Lower leg skin (tissue), 4 donors: ENCODE results near the gene RNF13. TPM values are rescaled to one million over a fixed set of nuclear protein-coding genes. Genes with fewer than 3 reads are reported as not detected.

Experiments used
- DNase-seq, 2 donors: peaks; one replicate each; pipeline ENCODE4 v3.0.0-alpha.2; 2019; ENCODE audit warnings: low spot score in 2 of 2
- H3K4me3 ChIP-seq: fragments of 200-600 bp; sonication (generic); 2 replicates; pipeline ENCODE4 v1.5.1; 2017; ENCODE audit warnings: mild to moderate bottlenecking, low read depth; ENCODE audit not compliant: poor library complexity, severe bottlenecking
- POLR2A ChIP-seq, 2 donors: fragments of 450-650 bp; IDR thresholded peaks; one replicate each; pipeline ENCODE4 v1.6.1; 2016 to 2017; ENCODE audit warnings: antibody characterized with exemption in 2 of 2, mild to moderate bottlenecking in 1 of 2, moderate library complexity in 1 of 2
- WGBS, 2 donors: methylation state at CpG; one replicate each; pipeline ENCODE4 v1.1.5; 2018; 5-methylcytosine and 5-hydroxymethylcytosine counted together
- intact Hi-C: fragments of 100-400 bp; cut with DNase I; formaldehyde crosslinking; loops from one replicate; pipeline ENCODE4 v1.15.0; 2023; ENCODE audit warnings: low total_unique reads
- total RNA-seq, 4 donors: library from RNA; depleted of rRNA; stranded (reverse); fragments of >200 nt; gene quantifications; one replicate each; pipeline ENCODE4 v1.1.0, GENCODE V29; 2016
- TF ChIP-seq, protein P1 (sequence below), 3 donors: fragments of 450-650 bp; IDR thresholded peaks; one replicate each; pipeline ENCODE4 v1.5.1; 2016; ENCODE audit warnings: antibody characterized with exemption in 3 of 3, mild to moderate bottlenecking in 3 of 3, moderate library complexity in 2 of 3

The RNF13 gene
- total RNA-seq, 4 donors from 2014 or later: 53.1 to 101 (median 86.5) TPM

GRCh38 chr3:149900322-149900721 is 87.3 kb downstream of the RNF13 start:
- no peak overlapping the region for H3K4me3 ChIP-seq
- TF ChIP-seq, protein P1, sequence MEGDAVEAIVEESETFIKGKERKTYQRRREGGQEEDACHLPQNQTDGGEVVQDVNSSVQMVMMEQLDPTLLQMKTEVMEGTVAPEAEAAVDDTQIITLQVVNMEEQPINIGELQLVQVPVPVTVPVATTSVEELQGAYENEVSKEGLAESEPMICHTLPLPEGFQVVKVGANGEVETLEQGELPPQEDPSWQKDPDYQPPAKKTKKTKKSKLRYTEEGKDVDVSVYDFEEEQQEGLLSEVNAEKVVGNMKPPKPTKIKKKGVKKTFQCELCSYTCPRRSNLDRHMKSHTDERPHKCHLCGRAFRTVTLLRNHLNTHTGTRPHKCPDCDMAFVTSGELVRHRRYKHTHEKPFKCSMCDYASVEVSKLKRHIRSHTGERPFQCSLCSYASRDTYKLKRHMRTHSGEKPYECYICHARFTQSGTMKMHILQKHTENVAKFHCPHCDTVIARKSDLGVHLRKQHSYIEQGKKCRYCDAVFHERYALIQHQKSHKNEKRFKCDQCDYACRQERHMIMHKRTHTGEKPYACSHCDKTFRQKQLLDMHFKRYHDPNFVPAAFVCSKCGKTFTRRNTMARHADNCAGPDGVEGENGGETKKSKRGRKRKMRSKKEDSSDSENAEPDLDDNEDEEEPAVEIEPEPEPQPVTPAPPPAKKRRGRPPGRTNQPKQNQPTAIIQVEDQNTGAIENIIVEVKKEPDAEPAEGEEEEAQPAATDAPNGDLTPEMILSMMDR (IDR thresholded peaks at IDR 0.05): no peak
- TF ChIP-seq POLR2A (IDR thresholded peaks at IDR 0.05): no peak
- intact Hi-C loops: no loop called here
- DNase-seq: no peak

DNA sequence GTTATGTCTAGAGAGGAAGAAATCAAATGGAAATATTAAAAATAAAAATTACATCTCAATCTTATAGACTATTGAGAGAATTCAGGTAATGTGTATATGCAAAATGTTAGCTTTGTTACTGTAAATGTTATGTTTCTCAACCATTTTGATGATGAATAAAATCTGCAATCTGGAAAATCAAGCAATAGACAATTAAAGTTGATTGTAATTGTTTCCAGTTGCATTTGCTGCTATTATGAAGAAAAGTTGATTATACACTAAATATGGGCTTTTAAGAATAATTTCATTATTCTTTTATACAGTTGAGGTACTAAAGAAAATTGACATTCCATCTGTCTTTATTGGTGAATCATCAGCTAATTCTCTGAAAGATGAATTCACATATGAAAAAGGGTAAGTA is 88.8 kb downstream of the RNF13 start:
- TF ChIP-seq, protein P1 (IDR thresholded peaks at IDR 0.05): no peak
- TF ChIP-seq POLR2A (IDR thresholded peaks at IDR 0.05): no peak
- no peak overlapping the region for H3K4me3 ChIP-seq
- no peak for DNase-seq
- intact Hi-C loops: no loop called here

- intact Hi-C loops: no loop called here
- WGBS, 2 donors: 78 to 86% methylated on average over 3 of the region's 3 CpGs
- no peak overlapping the region for H3K4me3 ChIP-seq
- TF ChIP-seq, protein P1 (IDR thresholded peaks at IDR 0.05): no peak
- TF ChIP-seq POLR2A (IDR thresholded peaks at IDR 0.05): no peak
- DNase-seq: no peak
Measured at GRCh38 chr3:149902498-149903139, 89.6 kb downstream of the RNF13 start.

GRCh38 chr3:149906036-149906435 is 93.0 kb downstream of the RNF13 start:
- no peak for DNase-seq
- TF ChIP-seq POLR2A (IDR thresholded peaks at IDR 0.05): no peak
- intact Hi-C loops: no loop called here

DNA sequence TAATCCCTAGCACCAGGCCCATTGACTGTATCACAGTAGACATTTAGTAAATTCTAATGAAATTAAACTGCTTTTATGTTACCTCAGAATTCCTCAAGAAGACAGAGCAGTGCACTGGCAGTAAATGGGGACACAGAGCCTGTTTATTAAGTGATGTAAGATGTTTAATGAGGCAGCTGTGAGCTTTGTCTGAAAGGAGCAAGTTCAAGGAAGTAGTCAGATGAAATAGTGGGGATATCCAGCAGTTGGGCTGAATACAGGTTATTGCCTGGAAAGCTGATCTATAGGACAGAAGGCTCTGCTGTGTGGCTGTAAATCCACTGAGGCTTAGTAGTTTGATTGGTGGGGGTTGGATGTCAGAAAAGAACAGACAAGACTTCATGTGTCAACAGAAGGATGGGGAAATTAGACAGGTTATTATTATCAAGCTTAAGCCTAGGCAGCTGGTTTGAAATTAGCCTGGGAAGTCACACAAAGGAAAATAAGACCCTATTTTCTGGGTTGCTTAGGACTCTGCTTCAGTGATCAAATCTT is 95.5 kb downstream of the RNF13 start:
- TF ChIP-seq, protein P1 (IDR thresholded peaks at IDR 0.05): no peak
- no peak for TF ChIP-seq POLR2A (IDR thresholded peaks at IDR 0.05)
- H3K4me3 ChIP-seq: no peak overlapping the region
- DNase-seq: no peak
- intact Hi-C loops: no loop called here

More at GRCh38 chr3:149906036-149906435, 93.0 kb downstream of the RNF13 start:
- no peak overlapping the region for H3K4me3 ChIP-seq

DNA sequence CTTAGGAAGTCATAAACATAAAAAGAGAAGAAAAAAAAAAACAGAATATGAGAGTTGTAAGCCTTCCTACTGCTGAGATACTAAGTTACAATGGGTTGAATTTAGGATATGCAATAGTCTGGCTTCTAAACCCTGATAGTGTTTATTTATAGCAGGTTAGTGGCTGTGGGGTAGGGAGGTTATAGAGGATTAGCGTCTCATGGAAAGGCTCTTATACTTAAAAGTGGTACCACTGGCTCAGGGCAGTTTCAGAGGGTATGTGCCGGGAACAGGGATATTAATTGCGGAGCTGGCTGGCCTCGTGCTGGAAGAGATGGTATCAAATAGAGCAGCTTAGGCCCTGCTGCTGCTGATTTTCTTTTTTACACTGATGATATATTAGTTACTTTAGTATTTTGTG is 96.9 kb downstream of the RNF13 start:
- DNase-seq: no peak
- intact Hi-C loops: no loop called here
- no peak for TF ChIP-seq POLR2A (IDR thresholded peaks at IDR 0.05)
- TF ChIP-seq, protein P1 (IDR thresholded peaks at IDR 0.05): no peak
- 95% methylated on average over 4 of the region's 4 CpGs for WGBS, 2 donors
- H3K4me3 ChIP-seq: no peak overlapping the region
